WTC11 (cell line): ENCODE results near the gene ABLIM2. TPM values are rescaled to one million over a fixed set of nuclear protein-coding genes. Genes with fewer than 3 reads are reported as not detected.

Source experiments
- ATAC-seq: fragments of 200-7000 bp; cut with Tn5 transposase; 2 replicates; pipeline ENCODE4 v1.10.0; 2021; ENCODE audit warnings: mild to moderate bottlenecking, moderate library complexity
- CTCF ChIA-PET: fragments of 300-600 bp; sonication (Branson Sonifier 250); formaldehyde crosslinking; loops from one replicate; lab custom pipeline; 2021; ENCODE audit warnings: antibody characterized with exemption; lab: Charles Lee
- POLR2A ChIA-PET: fragments of 350-600 bp; sonication (Branson Sonifier 250); formaldehyde crosslinking; loops from one replicate; lab custom pipeline; 2021; ENCODE audit warnings: antibody characterized with exemption; lab: Charles Lee
- DNase-seq: peaks from one replicate; pipeline ENCODE4 v3.0.0; 2021; ENCODE audit warnings: low spot score
- H3K27ac Mint-ChIP-seq: 2 replicates; pipeline ENCODE4 v1.8.0; 2021; ENCODE audit warnings: mixed read lengths
- H3K27me3 Mint-ChIP-seq: 2 replicates; pipeline ENCODE4 v1.8.0; 2021; ENCODE audit warnings: low read depth, mild to moderate bottlenecking, moderate library complexity, mixed read lengths
- H3K36me3 Mint-ChIP-seq: 2 replicates; pipeline ENCODE4 v1.8.0; 2021; ENCODE audit warnings: mixed read lengths
- H3K4me1 Mint-ChIP-seq: 2 replicates; pipeline ENCODE4 v1.8.0; 2022; ENCODE audit warnings: mixed read lengths
- H3K4me3 Mint-ChIP-seq: 2 replicates; pipeline ENCODE4 v1.8.0; 2021; ENCODE audit warnings: mild to moderate bottlenecking, moderate library complexity, mixed read lengths
- H3K9me3 Mint-ChIP-seq: 2 replicates; pipeline ENCODE4 v1.8.0; 2021; ENCODE audit warnings: mixed read lengths
- AR ChIP-seq: fragments of 250-450 bp; sonication (Bioruptor Pico); IDR thresholded peaks from 2 replicates; pipeline ENCODE4 v1.9.0; 2021; ENCODE audit warnings: mild to moderate bottlenecking
- ATF2 ChIP-seq: sonication (generic); formaldehyde crosslinking; IDR thresholded peaks from 2 replicates; pipeline ENCODE4 v1.8.1; 2022; ENCODE audit warnings: low read depth, missing genetic modification reagents, borderline replicate concordance
- CREM ChIP-seq: sonication (generic); formaldehyde crosslinking; IDR thresholded peaks from 2 replicates; pipeline ENCODE4 v1.8.1; 2022; ENCODE audit warnings: mild to moderate bottlenecking, missing genetic modification reagents, moderate library complexity
- E2F1 ChIP-seq: sonication (generic); formaldehyde crosslinking; IDR thresholded peaks from 2 replicates; pipeline ENCODE4 v1.8.0; 2022; ENCODE audit warnings: mild to moderate bottlenecking, missing genetic modification reagents
- ETV6 ChIP-seq: sonication (generic); formaldehyde crosslinking; IDR thresholded peaks from 2 replicates; pipeline ENCODE4 v1.8.1; 2022; ENCODE audit warnings: mild to moderate bottlenecking, missing genetic modification reagents
- HMGXB4 ChIP-seq: sonication (generic); formaldehyde crosslinking; IDR thresholded peaks from 2 replicates; pipeline ENCODE4 v1.8.1; 2023; ENCODE audit warnings: mild to moderate bottlenecking, moderate library complexity, missing genetic modification reagents
- KAT7 ChIP-seq: sonication (generic); formaldehyde crosslinking; IDR thresholded peaks from 2 replicates; pipeline ENCODE4 v1.8.1; 2023; ENCODE audit warnings: missing genetic modification reagents, mild to moderate bottlenecking, borderline replicate concordance
- OVOL2 ChIP-seq: fragments of 250-450 bp; sonication (Bioruptor Pico); IDR thresholded peaks from 2 replicates; pipeline ENCODE4 v1.9.0; 2021; ENCODE audit warnings: mild to moderate bottlenecking, borderline replicate concordance
- PREB ChIP-seq: sonication (generic); formaldehyde crosslinking; IDR thresholded peaks from 2 replicates; pipeline ENCODE4 v1.8.1; 2022; ENCODE audit warnings: mild to moderate bottlenecking, missing genetic modification reagents, moderate library complexity, borderline replicate concordance
- SOX15 ChIP-seq: fragments of 250-450 bp; sonication (Bioruptor Pico); IDR thresholded peaks from 2 replicates; pipeline ENCODE4 v1.9.0; 2021; ENCODE audit warnings: mild to moderate bottlenecking
- TEAD4 ChIP-seq: sonication (generic); formaldehyde crosslinking; IDR thresholded peaks from 2 replicates; pipeline ENCODE4 v1.8.0; 2022; ENCODE audit warnings: mild to moderate bottlenecking, missing genetic modification reagents
- ZNF532 ChIP-seq: fragments of 250-450 bp; sonication (Bioruptor Pico); IDR thresholded peaks from 2 replicates; pipeline ENCODE4 v1.9.0; 2021; ENCODE audit warnings: mild to moderate bottlenecking, borderline replicate concordance
- ZSCAN18 ChIP-seq: fragments of 250-450 bp; sonication (Bioruptor Pico); IDR thresholded peaks from 2 replicates; pipeline ENCODE4 v2.1.2; 2022; ENCODE audit warnings: mild to moderate bottlenecking, moderate library complexity
- total RNA-seq: library from RNA; stranded (reverse); gene quantifications from 3 replicates; pipeline ENCODE4 v1.2.3, GENCODE V29; 2021

The ABLIM2 gene
- total RNA-seq, 1 experiment from 2014 or later: 2.6 TPM

- Mint-ChIP-seq H3K4me1 (peaks cover 37% of the 10 kb centered on the region), H3K9me3 (no peaks in the 10 kb centered on the region), H3K27me3 (no peaks in the 10 kb centered on the region), H3K36me3 (no peaks in the 10 kb centered on the region), H3K27ac (no peak overlapping the region), H3K4me3 (no peak overlapping the region)
- CTCF ChIA-PET: interaction anchor here (1.8 to 4.2 kb wide), 2 partner anchors 31 to 37 kb away, joined by 4 to 32 read pairs; no protein-coding TSS in a partner anchor
- DNase-seq: no peak
- TF ChIP-seq KAT7 (no peak), CREM (CRISPR knock-in tag) (no peak), ZSCAN18 (CRISPR knock-in tag) (no peak), OVOL2 (no peak), PREB (CRISPR knock-in tag) (no peak), E2F1 (CRISPR knock-in tag) (no peak)
- POLR2A ChIA-PET: no interaction called here
- ATAC-seq: no peak
Measured at GRCh38 chr4:8082517-8083055, 76.0 kb downstream of the ABLIM2 start.

GRCh38 chr4:8081621-8082516 is 76.7 kb downstream of the ABLIM2 start:
- DNase-seq (no peak), ATAC-seq (no peak)
- ChIA-PET POLR2A (no interaction called here), CTCF (interaction anchor here (2.0 kb wide), 1 partner anchor 95 kb away, joined by 4 read pairs; no protein-coding TSS in a partner anchor)
- no peaks in the 10 kb centered on the region for H3K36me3 Mint-ChIP-seq
- H3K9me3 Mint-ChIP-seq: no peaks in the 10 kb centered on the region
- peaks cover 34% of the 10 kb centered on the region for H3K4me1 Mint-ChIP-seq
- no peaks in the 10 kb centered on the region for H3K27me3 Mint-ChIP-seq
- H3K4me3 Mint-ChIP-seq: no peak overlapping the region
- H3K27ac Mint-ChIP-seq: peak overlapping the region; percentile 6
- TF ChIP-seq E2F1 (CRISPR knock-in tag) (no peak), ZSCAN18 (CRISPR knock-in tag) (no peak), ZNF532 (CRISPR knock-in tag) (no peak), ETV6 (CRISPR knock-in tag) (no peak), ATF2 (no peak), AR (CRISPR knock-in tag) (no peak), SOX15 (no peak), HMGXB4 (no peak), TEAD4 (no peak)
